H1 (cell line): Measurements from ENCODE around the gene SGMS1. TPM values are rescaled to one million over a fixed set of nuclear protein-coding genes. Genes with fewer than 3 reads are reported as not detected.

ENCODE experiments used
- ATF2 ChIP-seq: IDR thresholded peaks from 2 replicates; pipeline ENCODE4 v1.6.1; 2012; ENCODE audit warnings: low read length, inconsistent platforms
- BACH1 ChIP-seq: IDR thresholded peaks from 2 replicates; pipeline ENCODE4 v1.6.1; 2012; ENCODE audit warnings: low read length, improper control_type of control experiment
- E2F6 ChIP-seq: IDR thresholded peaks from 2 replicates; pipeline ENCODE4 v1.6.1; 2012; ENCODE audit warnings: inconsistent platforms
- EZH2 ChIP-seq: fragments of 200-600 bp; sonication (generic); IDR thresholded peaks from 2 replicates; pipeline ENCODE4 v1.7.1; 2012; ENCODE audit warnings: low read depth, mild to moderate bottlenecking, moderate library complexity, low read length, inconsistent platforms; ENCODE audit not compliant: severe bottlenecking
- NANOG ChIP-seq: IDR thresholded peaks from 2 replicates; pipeline ENCODE4 v1.6.1; 2011; ENCODE audit warnings: low read length, low read depth, mild to moderate bottlenecking, inconsistent platforms; ENCODE audit not compliant: insufficient read depth, poor library complexity, severe bottlenecking
- SIN3A ChIP-seq, 2 experiments: IDR thresholded peaks in 1 of 2; conservative IDR thresholded peaks in 1 of 2; 2 replicates each; pipeline ENCODE4 v1.6.1; 2011 to 2012; ENCODE audit warnings: low read length in 2 of 2, improper control_type of control experiment in 1 of 2, low read depth in 1 of 2, mild to moderate bottlenecking in 1 of 2
- SIRT6 ChIP-seq: IDR thresholded peaks from one replicate; pipeline ENCODE4 v1.7.1; 2012; ENCODE audit warnings: low read length, inconsistent platforms
- polyA plus RNA-seq, 7 experiments: library from polyadenylated mRNA; depleted of rRNA in 3 of 7; stranded (reverse) in 5 of 7; unstranded in 2 of 7; fragments of >200 nt in 5 of 7; fragments of 200-250 nt in 2 of 7; gene quantifications; 1 replicate in 5 of 7; 2 replicates in 1 of 7; 4 replicates in 1 of 7; pipeline versions ENCODE4 v1.2.1 to v1.2.3, GENCODE V29; 2011 to 2013; ENCODE audit warnings: missing spikeins in 2 of 7, mixed read lengths in 2 of 7
- total RNA-seq: library from RNA; stranded (reverse); fragmentation: NEBNext Ultra II Directional; extraction: Animal tissue kit (Norgen Biotek cat#: 25700); gene quantifications from 2 replicates; pipeline ENCODE4 v1.2.1, GENCODE V29; 2021

The SGMS1 gene
- total and polyA plus RNA-seq, 2 of the 8 experiments (the other 6 are each of a cell fraction or from before 2014, with no cell fraction given), result 6.0 to 15.6 TPM

- TF ChIP-seq ATF2 (no peak), SIN3A (conservative IDR thresholded peaks at IDR 0.05 in 1 of 2, IDR thresholded peaks at IDR 0.05 in 1 of 2; ENCODE audit: low read depth in 1 of 2, low read length in 2 of 2) (no peak), NANOG (no peak), SIRT6 (no peak), E2F6 (no peak), EZH2 (no peak), BACH1 (no peak)
- TF ChIP-seq, all 59 proteins: peak for 0
Observed at GRCh38 chr10:50512743-50513416, 110.9 kb downstream of the SGMS1 start (continued).
